ENCODE results near the gene LUC7L2.
"Not testable (repeated sequence)": the region's sequence is repeated elsewhere in the genome, so short reads cannot be mapped to it uniquely, and the experiment has no call there.

LUC7L2 gene, protein sequence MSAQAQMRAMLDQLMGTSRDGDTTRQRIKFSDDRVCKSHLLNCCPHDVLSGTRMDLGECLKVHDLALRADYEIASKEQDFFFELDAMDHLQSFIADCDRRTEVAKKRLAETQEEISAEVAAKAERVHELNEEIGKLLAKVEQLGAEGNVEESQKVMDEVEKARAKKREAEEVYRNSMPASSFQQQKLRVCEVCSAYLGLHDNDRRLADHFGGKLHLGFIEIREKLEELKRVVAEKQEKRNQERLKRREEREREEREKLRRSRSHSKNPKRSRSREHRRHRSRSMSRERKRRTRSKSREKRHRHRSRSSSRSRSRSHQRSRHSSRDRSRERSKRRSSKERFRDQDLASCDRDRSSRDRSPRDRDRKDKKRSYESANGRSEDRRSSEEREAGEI

GRCh38 chr7:139359366-139360209 lies at the start of gene LUC7L2:
Gene LUC7L2, plus strand, starts transcription at chr7:139359894. Its CDS starts 368 bp downstream, at chr7:139360262.
- no peak for FAIRE-seq

DNA sequence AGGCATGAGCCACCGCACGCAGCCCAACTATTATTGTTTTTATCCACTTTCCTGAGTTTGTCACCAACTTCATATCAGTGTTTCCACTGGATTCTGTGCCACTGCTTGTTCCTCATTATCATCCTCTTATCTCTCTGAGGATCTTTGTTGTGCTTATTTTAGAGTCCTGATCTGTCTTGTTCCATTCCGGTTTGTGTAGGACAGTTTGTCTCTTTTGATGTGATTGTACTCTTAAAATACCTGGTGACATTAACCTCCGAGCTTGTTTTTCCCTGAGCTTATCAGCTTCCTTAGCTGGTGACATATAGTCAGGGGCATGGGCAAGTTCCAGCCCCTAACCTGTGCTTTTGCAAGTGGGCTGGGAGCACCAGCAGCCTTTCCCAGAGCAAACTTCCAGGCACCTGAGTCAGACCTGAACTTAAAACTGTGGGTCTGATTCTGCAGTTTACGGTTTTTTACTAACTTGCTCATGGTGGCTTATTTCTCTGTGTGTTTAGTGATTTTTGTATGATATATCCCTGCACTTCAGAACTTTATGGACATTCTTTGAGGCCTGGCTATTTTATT lies 41.7 kb upstream of the LUC7L2 start:
- FAIRE-seq = no peak

DNA sequence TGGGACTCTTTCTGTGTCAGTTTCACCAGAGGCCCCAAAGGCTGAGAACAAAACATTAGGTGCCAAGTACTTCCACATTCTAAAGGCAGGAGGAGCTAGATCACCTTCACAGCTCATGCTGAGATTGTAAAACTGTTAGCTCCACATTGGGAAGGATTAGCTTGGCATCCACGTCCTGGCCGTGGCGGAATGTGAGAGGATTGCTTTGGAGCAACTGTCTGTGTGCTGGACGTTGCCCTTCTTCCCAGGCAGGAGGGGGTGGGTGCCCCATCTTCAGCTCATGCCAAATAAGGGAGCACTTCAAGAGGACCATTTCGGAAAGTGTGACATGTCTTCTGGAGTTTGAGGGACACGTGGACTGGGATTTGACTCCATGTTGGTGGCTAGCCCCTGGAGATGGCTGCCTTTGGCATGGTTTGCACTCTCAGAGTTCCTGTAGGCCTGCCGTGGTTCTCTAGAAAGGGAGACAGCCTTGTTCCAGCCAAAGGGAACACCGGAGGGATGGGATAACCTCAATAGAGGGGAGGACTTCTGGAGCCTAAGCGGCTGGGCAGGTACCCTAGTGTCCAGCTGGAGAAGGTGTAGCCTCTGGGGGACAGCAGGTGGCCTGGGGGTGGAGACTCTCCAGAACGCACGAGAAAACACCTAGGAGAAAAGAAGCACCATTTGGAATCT lies 38.5 kb upstream of the LUC7L2 start:
- no peak for FAIRE-seq

GRCh38 chr7:139324709-139325108 lies 35.0 kb upstream of the LUC7L2 start:
- FAIRE-seq = not testable (repeated sequence)

DNA sequence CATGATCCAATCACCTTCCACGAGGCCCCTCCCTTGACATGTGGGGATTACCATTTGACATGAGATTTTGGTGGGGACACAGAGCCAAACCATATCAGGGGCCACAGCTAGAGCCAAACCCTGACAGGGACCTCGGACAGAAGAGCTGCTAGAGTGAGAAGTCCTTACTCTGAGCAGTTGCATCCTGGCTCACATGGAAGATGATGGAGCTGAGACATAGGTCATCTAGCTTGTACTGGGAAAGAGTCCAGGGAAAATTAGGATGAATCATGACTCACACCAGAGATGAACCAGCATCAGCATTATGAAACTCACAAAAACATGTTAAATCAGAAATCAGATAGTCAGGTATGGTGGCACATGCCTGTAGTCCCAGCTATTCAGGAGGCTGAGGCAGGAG lies 31.3 kb upstream of the LUC7L2 start:
- no peak for FAIRE-seq

- FAIRE-seq = no peak
Measured at GRCh38 chr7:139329119-139329518, 30.6 kb upstream of the LUC7L2 start.

GRCh38 chr7:139330333-139331030 lies 29.2 kb upstream of the LUC7L2 start:
- FAIRE-seq = no peak

DNA sequence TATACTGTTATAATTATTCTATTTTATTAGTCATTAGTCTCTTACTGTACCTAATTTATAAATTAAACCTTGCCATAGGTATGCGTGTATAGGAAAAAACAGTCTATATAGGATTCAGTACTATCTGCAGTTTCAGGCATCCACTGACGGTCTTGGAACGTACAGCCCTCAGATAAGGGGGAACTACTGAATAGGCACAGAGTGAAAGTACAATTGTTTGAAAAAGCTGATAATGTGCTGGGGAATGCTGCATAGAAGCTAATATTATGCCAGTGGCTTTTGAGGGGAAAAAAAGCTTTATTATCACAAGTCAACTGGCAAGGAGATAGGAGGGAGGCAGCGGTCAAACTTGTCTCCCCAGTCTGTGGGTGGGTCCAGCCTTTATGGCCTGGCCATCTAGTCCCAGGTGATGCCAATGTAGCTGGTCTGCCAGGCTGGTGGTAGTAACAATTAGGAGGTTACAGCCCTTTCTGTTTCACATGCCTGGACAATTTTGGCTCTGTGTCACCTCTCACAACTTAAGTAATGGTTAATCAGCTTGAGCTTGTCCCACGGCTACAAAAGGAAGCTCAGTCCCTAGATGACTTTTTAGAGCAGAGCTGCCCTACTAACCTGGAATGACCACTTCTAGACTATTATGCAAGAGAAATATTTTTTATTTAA lies 26.9 kb upstream of the LUC7L2 start:
- no peak for FAIRE-seq

DNA sequence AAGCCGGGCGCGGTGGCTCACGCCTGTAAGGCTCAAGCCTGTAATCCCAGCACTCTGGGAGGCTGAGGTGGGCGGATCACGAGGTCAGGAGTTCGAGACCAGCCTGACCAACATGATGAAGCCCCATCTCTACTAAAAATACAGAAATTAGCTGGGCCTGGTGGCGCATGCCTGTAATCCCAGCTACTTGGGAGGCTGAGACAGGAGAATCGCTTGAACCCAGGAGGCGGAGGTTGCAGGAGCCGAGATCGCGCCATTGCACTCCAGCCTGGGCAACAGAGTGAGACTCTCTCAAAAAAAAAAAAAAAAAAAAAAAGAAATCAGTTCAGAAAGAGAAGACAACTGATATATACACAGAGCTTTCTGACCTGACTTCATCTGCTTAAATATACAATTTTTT lies 26.3 kb upstream of the LUC7L2 start:
- FAIRE-seq = not testable (repeated sequence)

DNA sequence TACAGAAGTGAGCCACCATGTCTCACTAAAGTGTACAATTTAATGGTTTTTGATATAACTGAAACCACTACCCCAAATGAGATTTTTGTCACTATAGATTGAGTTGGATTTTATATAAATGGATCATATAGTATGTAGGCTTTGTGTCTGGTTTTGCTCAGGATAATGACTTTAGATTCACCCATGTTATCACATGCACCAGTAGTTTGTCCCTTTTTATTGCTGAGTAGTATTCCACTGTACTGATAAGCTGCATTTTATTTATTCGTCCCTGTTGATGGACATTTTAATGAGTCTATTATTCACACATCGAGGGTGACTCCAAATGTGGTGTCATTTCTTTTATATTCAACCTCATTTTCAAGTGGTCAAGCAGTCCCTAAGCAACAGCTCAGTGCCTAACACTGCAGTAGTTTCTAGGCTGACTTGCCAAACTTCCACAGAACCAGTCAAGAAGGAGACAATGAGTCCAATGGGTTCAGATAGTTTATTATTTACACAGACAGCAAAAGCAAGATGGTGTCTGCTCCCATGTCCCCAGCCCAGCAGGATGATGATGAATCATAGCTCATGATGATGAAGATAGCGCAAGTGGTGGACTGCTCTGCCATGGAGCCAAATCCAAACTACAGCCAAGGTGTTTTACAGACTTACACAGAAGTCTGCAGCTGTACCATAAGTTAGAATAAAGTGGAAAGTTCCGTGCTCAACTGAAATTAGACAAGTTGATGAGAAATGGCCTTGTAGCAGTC lies 25.1 kb upstream of the LUC7L2 start:
- FAIRE-seq = no peak

DNA sequence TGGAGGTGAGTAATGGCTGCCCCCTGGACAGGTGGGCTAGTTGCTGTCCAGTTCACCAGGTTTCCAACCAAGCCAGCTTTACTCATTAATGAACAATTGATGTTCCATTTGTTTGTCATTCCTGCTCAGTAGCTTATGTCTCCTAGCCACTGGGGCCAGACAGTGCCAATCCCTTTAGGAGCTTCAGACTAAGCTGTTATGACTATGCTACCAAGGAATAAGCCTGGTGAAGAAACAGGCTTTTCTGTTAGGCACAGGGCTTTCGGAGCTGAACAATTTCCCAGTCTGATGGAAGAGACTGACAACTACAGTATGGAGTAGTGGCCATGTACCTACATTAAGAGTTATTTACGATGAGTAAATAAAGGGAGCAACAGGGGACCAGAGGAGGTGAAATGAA lies 20.7 kb upstream of the LUC7L2 start:
- FAIRE-seq = no peak

DNA sequence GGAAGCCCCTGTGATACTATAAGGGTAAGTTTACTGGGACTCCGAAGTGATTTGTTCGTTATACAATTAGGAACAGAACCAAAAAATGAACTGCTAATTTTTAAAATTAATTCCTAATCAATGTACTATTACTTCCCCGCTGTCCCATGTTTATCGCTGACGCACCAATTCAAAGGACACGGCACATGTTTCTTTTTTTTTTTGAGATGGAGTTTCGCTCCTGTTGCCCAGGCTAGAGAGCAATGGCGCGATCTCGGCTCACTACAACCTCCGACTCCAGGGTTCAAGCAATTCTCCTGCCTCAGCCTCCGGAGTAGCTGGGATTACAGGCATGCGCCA lies 20.0 kb upstream of the LUC7L2 start:
- FAIRE-seq = no peak

DNA sequence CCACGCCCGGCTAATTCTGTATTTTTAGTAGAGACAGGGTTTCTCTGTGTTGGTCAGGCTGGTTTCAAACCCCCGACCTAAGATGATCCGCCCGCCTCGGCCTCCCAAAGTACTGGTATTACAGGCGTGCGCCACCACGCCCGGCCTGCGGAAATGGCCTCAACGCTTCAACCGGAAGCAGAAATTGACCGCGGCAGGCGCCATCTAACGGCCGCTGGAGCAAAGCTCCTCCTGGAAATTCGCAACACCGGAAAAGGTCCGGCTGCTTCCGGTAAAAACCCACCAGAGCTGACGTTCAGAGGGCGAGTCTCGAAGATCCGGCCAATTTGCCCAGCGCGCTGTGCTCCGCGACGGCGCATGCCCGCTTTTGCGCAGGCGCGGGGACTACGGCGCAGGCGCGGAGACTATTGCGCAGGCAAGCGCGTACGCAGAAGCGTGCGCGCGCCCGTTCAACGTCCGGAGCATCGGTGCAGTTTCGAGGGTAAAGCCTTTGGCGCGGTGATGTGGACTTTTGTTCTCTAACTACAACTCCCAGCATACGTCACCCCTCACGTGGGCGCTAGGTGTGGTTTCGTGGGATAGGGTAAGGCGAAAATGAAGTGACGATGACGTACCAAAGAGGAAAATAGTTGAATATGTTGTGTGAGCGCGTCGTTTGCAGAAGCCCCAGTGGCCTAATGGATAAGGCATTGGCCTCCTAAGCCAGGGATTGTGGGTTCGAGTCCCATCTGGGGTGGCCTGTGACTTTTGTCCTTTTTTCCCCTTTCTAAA lies 19.5 kb upstream of the LUC7L2 start:
- peak; percentile 82 for FAIRE-seq

GRCh38 chr7:139340808-139341057 lies 19.0 kb upstream of the LUC7L2 start:
- FAIRE-seq = no peak

DNA sequence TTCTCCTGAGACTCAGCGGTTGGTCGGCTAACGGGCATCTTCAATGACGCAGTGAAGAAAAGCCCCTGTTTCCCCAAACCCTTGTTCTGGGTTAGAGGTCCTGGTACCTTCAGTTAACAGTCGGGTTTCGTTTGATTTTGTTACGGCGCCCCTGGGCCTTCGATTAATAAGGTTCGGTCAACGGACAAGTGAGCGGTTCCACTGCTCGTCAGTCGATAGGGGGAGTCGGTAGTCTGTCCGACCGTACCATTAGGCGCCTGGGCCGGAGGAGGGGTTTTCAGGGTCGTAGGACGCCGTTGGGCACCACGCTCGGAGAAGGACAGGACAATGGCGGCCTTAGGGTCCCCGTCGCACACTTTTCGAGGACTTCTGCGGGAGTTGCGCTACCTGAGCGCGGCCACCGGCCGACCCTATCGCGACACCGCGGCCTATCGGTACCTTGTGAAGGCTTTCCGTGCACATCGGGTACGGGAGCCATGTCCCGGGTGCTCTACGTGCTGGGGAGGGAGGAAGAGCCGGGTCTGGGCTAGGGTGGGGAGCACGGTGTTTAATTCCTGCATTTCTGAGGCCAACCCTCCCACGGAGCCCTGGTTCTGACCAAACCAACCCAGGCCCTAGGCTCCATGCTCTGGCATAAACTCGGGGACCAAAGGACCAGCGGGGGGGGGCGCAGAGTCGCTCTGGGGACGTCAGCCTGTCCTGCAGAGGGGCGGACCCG lies 18.5 kb upstream of the LUC7L2 start, which contains the start of gene FMC1:
TSS of gene FMC1 (plus strand) at position 280 of the 718 bp plus-strand sequence. CDS start at position 328, 48 bp downstream.
- no peak for FAIRE-seq

DNA sequence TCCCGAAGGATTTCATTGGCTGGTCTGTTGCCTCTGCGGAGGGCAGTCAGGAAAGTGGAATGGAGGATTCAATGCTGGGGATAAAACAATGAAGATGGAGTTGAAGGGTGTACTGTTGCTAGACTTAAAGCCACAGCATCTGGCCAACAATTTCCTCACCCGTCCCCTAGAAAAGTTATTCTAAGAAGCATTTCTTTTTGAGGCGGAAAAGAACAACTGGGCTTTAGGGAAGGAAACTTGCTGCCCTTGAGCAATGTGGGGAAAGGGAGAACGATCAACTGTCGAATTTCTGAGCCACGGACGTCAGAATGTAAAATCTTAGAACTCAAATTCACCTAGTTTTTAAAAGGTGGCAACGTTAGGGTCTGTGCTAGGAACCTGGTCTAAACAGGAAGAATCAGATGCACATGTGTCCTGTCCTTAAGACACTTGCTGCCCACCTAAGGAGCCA lies 17.9 kb upstream of the LUC7L2 start:
- FAIRE-seq = peak; percentile 30

DNA sequence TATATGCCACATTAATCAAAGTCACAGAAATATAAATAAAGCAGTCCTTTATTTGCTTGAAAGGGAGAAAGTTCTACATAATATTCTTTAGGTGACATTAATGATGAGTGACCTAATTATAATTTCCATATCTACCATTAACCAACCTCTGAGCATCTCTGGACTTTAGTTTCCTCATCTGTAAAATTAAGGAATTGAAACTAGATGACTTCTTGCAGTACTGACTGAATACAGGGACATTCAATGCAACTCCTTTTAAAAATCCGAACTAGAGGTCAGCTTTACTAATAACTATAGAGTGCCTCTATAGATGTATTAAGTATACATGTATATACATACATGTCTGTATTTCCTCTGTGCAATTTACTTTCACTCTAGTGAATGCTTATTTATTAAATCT lies 14.7 kb upstream of the LUC7L2 start:
- no peak for FAIRE-seq

GRCh38 chr7:139351027-139351426 lies 8.7 kb upstream of the LUC7L2 start:
- FAIRE-seq = no peak

- FAIRE-seq = no peak
Measured at GRCh38 chr7:139354729-139355128, 5.0 kb upstream of the LUC7L2 start.

DNA sequence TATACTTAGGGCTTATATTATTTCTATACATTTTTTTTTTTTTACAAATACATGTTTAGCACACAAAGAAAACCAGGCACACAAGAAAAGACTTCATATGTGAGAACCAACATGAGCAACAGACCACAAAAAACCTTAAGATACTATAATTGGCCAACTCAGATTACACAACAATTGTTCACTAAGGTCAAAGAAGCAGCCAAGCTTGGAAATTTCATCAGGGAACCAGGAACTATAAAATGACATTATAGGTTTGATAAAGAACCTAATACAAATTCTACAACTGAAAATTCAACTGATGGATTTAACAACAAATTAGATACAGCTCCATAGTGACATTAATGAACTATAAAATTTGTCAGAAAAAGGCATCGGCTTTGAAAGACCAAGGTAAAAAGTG lies 4.4 kb upstream of the LUC7L2 start:
- FAIRE-seq = no peak
